Anterior cingulate cortex (tissue), 58 donors: ENCODE data around the gene PYGM.

Experiments
- DNase-seq, 58 donors: peaks; one replicate each; lab custom pipeline; 2025; lab: John Stamatoyannopoulos, UW

The PYGM gene

DNA sequence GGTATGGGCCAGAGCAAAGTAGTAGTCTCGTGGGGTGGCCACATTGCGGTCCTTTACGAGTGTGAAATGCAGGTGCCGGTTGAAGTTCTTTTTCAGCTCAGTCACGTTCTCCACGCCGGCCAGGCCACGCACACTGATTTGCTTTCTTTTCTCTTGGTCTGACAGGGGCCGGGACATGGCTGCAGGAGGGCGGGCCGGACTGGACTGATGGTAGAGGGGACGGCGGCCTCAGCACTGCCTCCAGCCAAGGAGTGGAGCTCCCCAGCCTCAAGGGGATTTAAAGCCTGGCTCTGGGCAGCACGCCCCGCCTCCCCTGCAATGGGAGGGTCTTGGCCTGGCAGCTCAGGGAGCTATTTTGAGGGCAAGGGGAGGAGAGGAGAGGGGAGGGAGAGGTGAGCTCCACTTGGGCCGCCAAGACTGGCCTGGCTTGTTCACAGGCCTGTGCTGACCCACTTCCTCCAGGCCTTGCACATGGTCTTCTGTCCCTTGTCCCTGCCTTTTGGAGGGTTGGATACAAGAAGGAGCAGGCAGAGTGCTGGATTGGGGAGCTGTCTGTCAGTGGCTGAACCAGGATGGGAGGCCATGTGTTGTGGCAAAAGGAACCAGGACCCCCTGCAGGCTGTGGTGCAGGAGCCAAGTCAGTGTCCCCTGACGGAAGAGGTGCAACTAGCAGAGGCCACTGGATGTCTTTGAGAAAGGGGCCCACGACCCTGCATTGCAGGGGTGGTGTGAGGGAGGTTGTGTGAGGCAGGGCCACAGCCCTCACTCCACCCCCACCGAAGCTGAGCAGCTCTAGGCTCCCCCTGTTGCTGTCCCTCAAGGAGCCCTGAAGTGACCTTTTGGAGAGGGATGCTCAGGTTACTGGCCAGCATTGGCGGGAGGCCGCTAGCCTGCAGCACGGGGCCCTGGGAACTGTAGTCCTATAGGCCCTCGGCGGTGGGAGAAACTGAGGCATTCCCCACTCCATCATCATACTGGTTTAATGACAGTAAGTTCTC, at the start of gene PYGM:
Gene PYGM (minus strand): TSS at position 253 of the 998 bp plus-strand sequence. CDS start 76 bp downstream, at position 177.
- peak in 47 of 58 donors; percentile 24 to 86 (median 60) for DNase-seq

- no peak for DNase-seq
Observed at GRCh38 chr11:64805481-64805880, 45.7 kb upstream of the PYGM start.

GRCh38 chr11:64804346-64805210, 44.8 kb upstream of the PYGM start:
- DNase-seq = no peak

DNA sequence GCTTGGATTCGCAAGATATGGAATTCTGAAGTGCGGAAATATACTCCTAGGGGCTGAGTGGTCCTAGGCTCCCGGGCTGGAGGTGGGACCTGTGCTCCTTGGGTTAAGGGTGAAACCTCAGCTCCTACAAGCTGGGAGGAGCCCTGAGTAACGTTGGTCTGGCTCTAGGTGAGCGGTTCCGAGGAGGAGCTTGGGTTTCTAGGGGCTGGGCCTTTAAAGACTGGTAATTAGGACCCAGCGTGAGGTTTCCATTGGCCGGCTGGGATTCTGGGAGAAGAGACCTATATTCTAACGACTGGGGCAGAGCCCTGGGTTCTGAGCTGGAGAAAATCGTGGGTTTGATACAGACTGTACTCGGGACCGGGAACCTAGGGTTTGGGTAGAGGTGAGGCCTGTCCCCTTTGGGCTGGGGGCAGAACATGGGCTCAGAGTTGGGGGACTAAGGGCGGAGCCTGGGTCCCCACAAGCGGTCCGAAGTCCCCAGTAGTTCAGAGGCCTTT, 44.1 kb upstream of the PYGM start:
- no peak for DNase-seq

GRCh38 chr11:64803158-64803845, 43.5 kb upstream of the PYGM start, which contains the start of gene MAP4K2:
Gene MAP4K2 (minus strand): TSS chr11:64803214. CDS start chr11:64803149, 65 bp downstream.
- peak in 55 of 58 donors; percentile 9 to 85 (median 67) for DNase-seq

DNA sequence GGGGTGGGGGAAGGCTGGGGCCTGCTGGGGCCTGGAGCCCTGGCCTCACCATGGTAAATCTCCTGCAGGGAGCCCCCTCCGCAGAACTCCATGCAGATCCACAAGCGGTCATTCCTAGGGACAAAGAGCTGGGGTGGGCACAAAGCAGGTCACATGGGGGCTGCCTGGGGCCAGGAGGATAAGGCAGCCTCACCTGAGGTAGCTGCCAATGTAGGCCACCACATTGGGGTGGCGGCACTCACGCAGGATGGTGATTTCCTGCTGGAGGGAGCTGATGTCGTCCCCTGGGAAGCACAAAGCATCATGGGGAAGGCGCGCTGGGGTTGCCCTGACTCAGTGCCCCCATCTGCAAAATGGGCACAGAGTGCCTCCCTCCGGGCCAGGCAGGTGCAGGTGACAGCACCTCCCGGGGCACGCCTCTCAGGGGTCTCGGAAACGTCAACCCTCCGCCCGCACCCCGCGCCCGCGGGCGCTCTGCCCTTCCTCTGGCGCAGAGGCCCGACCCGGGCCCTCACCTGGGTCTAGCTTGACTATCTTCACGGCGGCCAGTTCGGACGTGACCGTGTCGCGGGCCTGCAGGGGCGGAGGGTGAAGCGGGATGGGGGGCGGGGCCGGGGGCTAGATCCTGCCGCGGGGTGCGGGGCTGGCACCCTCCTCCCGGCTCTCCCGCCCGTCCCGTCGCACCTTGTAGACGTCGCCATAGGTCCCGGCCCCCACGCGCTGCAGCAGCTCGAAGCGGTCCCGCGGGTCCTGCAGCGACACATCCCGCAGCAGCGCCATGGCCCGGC, 42.8 kb upstream of the PYGM start:
- DNase-seq = peak in 4 of 58 donors; percentile 49 to 61 (median 51)

DNA sequence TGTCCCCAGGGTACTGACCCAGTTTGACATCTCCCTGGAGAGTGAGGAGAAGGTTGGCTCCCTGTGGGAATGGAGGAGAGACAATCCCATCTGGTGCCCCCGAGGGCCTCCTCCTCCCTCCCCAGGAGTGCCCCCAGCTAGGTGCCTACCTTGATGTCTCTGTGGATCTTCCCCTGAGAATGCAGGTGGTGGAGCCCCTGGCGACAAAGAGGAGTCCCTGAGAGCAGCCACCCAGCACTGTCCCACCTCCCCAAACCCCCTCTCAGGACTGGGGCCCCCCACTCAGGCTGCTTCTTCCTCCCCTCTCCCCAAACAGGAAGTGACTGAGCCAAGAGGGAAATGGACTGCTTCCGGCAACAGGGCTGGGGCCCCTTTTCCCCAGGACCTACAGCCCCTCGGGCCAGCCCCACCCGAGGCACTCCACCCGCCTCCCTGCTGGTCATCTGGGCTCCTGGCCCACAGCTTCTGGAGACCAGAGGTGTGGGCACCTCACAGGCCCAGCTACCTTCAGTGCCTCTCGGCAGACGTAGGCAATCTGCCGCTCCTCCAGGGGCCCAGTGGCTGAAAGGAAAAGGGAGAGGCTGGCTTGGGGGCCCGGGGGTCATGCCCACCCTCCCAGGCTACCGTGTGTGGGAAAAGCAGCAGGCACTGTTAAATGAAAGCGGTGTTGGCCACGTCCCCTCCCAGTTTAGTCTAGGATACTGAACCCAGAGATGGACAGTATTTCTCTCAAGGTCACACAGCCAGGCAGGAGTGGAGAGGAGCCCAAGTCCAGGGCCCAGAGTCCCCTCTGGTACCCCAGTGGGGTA, 42.0 kb upstream of the PYGM start:
- no peak for DNase-seq

DNA sequence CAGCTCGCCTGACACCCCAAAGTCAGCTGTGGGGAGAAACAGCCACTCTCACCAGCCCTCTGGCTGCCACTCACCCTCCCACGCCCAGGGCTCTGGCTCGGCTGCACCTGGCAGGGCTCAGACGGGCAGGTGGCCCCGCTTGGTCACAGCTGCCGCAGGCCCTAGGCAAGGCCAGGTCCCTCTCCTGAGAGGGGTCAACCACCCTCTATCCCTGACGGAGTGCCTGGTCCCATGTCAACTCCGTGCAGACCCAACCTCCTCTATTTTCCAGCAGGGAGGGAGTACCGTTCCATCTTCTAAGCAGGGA, 41.3 kb upstream of the PYGM start:
- no peak for DNase-seq

DNA sequence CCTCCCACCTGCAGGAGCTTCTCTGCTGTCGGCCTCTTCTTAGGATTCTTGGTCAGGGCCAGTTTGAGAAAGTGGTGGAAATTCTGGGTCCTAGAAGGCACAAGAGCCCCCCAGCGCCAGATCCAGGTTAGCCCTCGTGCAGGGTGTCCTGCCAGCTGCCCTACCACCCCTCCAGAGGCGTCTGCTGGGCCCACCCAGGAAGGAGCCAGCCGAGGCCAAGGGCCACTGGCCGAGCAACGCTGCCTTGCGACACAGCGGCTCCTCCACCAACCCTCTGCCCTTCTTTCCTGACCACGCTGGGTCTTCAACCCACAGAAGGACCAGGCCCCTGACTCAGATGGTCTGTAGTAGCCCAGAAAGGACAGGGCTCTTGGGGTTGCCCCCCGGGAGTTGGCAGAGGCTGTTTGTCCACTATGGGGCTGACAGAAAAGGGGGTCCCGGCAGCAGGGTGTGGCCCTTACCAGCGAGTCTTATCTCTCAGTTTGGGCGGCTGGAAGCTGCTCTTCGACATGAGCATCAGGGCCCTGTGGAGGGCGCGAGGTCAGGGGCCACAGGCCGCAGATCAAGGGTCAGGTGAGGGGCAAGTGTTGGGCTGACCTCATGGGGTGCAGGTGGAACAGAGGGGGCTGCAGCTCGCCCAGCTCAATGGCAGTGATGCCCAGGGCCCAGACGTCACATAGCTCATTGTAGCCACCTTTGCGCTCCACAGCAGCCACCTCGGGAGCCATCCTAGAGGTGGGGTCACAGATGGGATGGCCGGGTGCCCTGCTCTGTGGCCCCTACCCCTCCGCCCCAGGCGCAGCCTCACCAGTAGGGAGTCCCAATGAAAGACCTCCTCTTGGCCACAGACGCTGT, 40.8 kb upstream of the PYGM start:
- no peak for DNase-seq

- DNase-seq = no peak
Observed at GRCh38 chr11:64799623-64800302, 40.0 kb upstream of the PYGM start.

- no peak for DNase-seq
Observed at GRCh38 chr11:64799256-64799622, 39.5 kb upstream of the PYGM start.

- DNase-seq = no peak
Observed at GRCh38 chr11:64796757-64797541, 37.2 kb upstream of the PYGM start.

DNA sequence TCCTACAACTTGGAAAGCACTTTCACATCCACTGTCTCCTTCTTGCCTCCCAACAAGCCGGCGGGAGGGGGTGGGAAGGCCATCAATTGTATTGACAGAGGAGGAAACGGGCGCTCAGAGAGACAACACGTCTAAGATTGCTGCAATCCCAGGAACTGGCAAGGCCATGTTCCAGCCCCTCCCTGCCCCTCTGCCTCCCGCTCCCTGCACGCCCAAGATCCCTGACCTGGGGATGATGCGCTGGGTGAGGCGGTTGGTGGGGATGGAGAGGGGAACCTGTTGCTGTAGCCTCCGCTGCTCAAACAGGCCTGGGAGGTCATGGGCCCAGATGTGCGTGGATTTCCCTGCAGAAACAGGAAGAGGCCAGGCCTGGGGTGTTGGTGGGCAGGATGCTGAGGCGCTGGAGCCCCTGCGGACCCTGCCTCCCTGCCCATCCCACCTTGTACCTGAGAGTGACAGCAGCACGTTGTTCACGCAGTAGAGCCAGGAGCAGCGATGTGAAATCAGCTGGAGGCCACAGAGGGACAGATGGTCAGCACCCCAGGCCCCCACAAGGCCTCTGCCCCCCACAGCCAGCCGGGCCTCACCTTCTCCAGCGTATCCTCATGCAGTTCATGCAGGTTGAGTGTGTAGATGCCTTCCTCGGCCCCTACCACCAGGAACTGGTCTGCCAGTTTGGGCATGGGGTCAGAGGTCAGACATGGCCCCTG, 36.4 kb upstream of the PYGM start:
- no peak for DNase-seq

GRCh38 chr11:64794526-64794925, 34.8 kb upstream of the PYGM start:
- DNase-seq = no peak

DNA sequence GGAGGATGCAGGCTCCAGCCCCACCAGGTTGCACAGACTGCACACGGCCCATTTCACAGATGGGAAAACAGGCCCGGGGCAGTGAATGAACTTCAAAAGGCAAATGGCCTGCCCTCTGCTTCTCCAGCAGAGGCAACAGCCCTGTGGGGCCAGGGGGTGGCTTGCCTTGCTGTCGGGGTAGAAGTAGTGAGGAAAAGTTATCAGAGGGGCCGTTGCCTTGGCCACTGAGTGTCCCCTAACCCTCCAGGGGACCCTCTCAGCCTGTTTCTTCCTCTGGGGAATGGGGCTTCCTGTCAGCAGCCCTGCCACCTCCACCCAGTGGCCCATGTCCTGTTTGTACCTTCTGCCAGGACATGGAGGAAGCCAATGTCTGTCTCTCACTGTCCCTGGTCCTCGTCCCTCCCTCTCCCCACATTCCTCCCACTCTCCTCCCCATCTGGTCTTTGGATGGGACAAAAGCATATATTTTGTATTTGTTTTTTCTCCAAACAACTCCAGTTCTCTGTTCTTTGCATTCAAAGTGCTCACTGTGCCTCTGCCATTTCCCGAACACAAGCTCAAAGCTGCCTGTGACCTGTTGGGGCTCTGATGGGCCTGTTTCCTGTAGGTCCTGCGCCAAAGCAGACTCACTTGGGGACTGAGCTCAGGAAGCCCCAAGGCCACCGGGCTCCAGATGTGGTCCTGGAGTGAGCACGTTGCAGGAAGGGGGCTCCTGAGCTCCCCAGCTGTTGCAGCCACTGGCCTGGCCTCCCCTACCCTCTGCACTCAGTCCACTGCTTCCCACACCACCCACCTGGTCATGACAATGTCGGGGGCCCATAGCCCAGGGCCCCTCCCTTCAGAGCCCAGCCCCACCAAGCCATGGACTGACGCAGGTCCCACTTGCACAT, 33.7 kb upstream of the PYGM start:
- DNase-seq = no peak
